HepG2 (cell line): ENCODE results near the gene NNMT. TPM values are rescaled to one million over a fixed set of nuclear protein-coding genes. Genes with fewer than 3 reads are reported as not detected.

ENCODE experiments used
- ATAC-seq: fragments of 200-7000 bp; cut with Tn5 transposase; 3 replicates; pipeline ENCODE4 v1.9.1; 2020; ENCODE audit warnings: mild to moderate bottlenecking, moderate library complexity
- BruUV-seq: library from RNA; stranded (reverse); fragments of 400-500 nt; replicated peaks from 2 replicates; lab custom pipeline; 2021; lab: Mats Ljungman, UMichigan
- CTCF ChIA-PET: fragments of 300-600 bp; formaldehyde crosslinking; extraction: SDS; loops from one replicate; lab custom pipeline; 2021; ENCODE audit warnings: low total read pairs, inconsistent platforms, low intra/inter-chr PET ratio; lab: Yijun Ruan, JAX
- POLR2A ChIA-PET: fragments of 350-600 bp; sonication (Branson Sonifier 250); formaldehyde crosslinking; loops from one replicate; lab custom pipeline; 2020; ENCODE audit warnings: antibody characterized with exemption, inconsistent platforms; lab: Yijun Ruan, JAX
- DNase-seq: peaks from one replicate; pipeline ENCODE4 v3.0.0-alpha.2; 2015; ENCODE audit warnings: low spot score
- FAIRE-seq: peaks from 3 replicates; lab custom pipeline; 2011; peaks lifted over from hg19 to GRCh38; lab: Jason Lieb, UNC
- H2AFZ ChIP-seq: one replicate; pipeline ENCODE4 v1.6.1; 2011; ENCODE audit warnings: low read length, inconsistent platforms
- H3K27ac ChIP-seq: fragments of 300-600 bp; 3 replicates; pipeline ENCODE4 v1.8.0; 2011; ENCODE audit warnings: mixed run types, mild to moderate bottlenecking, mixed read lengths, low read length, inconsistent platforms; ENCODE audit not compliant: insufficient read depth; ENCODE audit errors: extremely low read length
- H3K27me3 ChIP-seq, 2 experiments: fragments of 200-600 bp in 1 of 2; 2 replicates in 1 of 2; 3 replicates in 1 of 2; pipeline versions ENCODE4 v1.6.0 to v1.8.0; 2011; ENCODE audit warnings: low read length in 2 of 2, mild to moderate bottlenecking in 2 of 2, moderate library complexity in 2 of 2, inconsistent platforms in 1 of 2; ENCODE audit not compliant: insufficient read depth in 2 of 2, control insufficient read depth in 1 of 2
- H3K36me3 ChIP-seq, 2 experiments: fragments of 200-600 bp in 1 of 2; replicated peaks in 1 of 2; 2 replicates in 1 of 2; 3 replicates in 1 of 2; pipeline versions ENCODE4 v1.5.1 to v1.8.0; 2011; ENCODE audit warnings: low read length in 2 of 2, inconsistent platforms in 1 of 2; ENCODE audit not compliant: insufficient read depth in 2 of 2, control insufficient read depth in 1 of 2
- H3K4me1 ChIP-seq: 2 replicates; pipeline ENCODE4 v1.5.1; 2012; ENCODE audit warnings: low read length, inconsistent platforms; ENCODE audit not compliant: insufficient read depth
- H3K4me2 ChIP-seq: 2 replicates; pipeline ENCODE4 v1.6.0; 2011; ENCODE audit warnings: low read depth, low read length, inconsistent platforms
- H3K4me3 ChIP-seq, 3 experiments: fragments of 200-600 bp in 1 of 3; sonication (generic), shearing (Covaris generic) in 1 of 3; replicated peaks in 1 of 3; 2 replicates each; pipeline ENCODE4 v1.5.1; 2011 to 2016; ENCODE audit warnings: low read length in 3 of 3, inconsistent platforms in 2 of 3, low read depth in 2 of 3, mild to moderate bottlenecking in 2 of 3, control low read depth in 1 of 3, mixed read lengths in 1 of 3; ENCODE audit not compliant: insufficient read depth in 1 of 3
- H3K79me2 ChIP-seq: one replicate; pipeline ENCODE4 v1.6.1; 2011; ENCODE audit warnings: low read length, inconsistent platforms; ENCODE audit not compliant: insufficient read depth
- H3K9ac ChIP-seq: 2 replicates; pipeline ENCODE4 v1.6.0; 2011; ENCODE audit warnings: mild to moderate bottlenecking, low read depth, low read length, inconsistent platforms; ENCODE audit not compliant: insufficient read depth
- H3K9me3 ChIP-seq: 2 replicates; pipeline ENCODE4 v1.5.1; 2012; ENCODE audit warnings: mild to moderate bottlenecking, low read length
- H4K20me1 ChIP-seq: 2 replicates; pipeline ENCODE4 v1.6.0; 2011; ENCODE audit warnings: inconsistent platforms, mild to moderate bottlenecking, low read length, moderate library complexity; ENCODE audit not compliant: insufficient read depth
- AGO2 ChIP-seq: fragments of 200-400 bp; formaldehyde crosslinking; optimal IDR thresholded peaks from 2 replicates; pipeline ENCODE3; 2017; ENCODE audit warnings: mild to moderate bottlenecking, low read depth, low read length, moderate library complexity
- DNMT1 ChIP-seq: sonication (generic); formaldehyde crosslinking; IDR thresholded peaks from 2 replicates; pipeline ENCODE4 v1.5.1; 2020; ENCODE audit warnings: mild to moderate bottlenecking, missing genetic modification reagents
- MAF1 ChIP-seq: sonication (generic); formaldehyde crosslinking; IDR thresholded peaks from 2 replicates; pipeline ENCODE4 v1.5.0; 2020; ENCODE audit warnings: missing genetic modification reagents, borderline replicate concordance
- MATR3 ChIP-seq: sonication (generic); formaldehyde crosslinking; IDR thresholded peaks from 2 replicates; pipeline ENCODE4 v1.4.0; 2020; ENCODE audit warnings: missing genetic modification reagents
- NFKB2 ChIP-seq: sonication (generic); formaldehyde crosslinking; IDR thresholded peaks from 2 replicates; pipeline ENCODE4 v1.4.0; 2020; ENCODE audit warnings: missing genetic modification reagents, borderline replicate concordance
- PRDM10 ChIP-seq: sonication (generic); formaldehyde crosslinking; IDR thresholded peaks from 2 replicates; pipeline ENCODE4 v1.4.0; 2020; ENCODE audit warnings: low read depth, missing genetic modification reagents
- ZNF577 ChIP-seq: sonication (generic); formaldehyde crosslinking; IDR thresholded peaks from 2 replicates; pipeline ENCODE4 v1.4.0; 2020; ENCODE audit warnings: mild to moderate bottlenecking, low read depth, missing genetic modification reagents, borderline replicate concordance
- ZNF740 ChIP-seq: sonication (generic); formaldehyde crosslinking; IDR thresholded peaks from 2 replicates; pipeline ENCODE4 v1.4.0; 2020; ENCODE audit warnings: missing genetic modification reagents
- WGBS: methylation state at CpG from one replicate; pipeline ENCODE4 v1.1.6; 2017; ENCODE audit warnings: low lambda C conversion rate; 5-methylcytosine and 5-hydroxymethylcytosine counted together
- in situ Hi-C: cut with HindIII; loops from 2 replicates; pipeline ENCODE4 v1.10.0; 2017; ENCODE audit warnings: low pct_unique_long_range_greater_than_20kb; ENCODE audit not compliant: extremely low pct_ligation_motif_present
- intact Hi-C: fragments of 100-400 bp; cut with micrococcal nuclease; formaldehyde crosslinking; loops from one replicate; pipeline ENCODE4 v1.10.0; 2022; ENCODE audit not compliant: unreplicated experiment
- polyA plus RNA-seq, 8 experiments: library from polyadenylated mRNA; depleted of rRNA in 3 of 8; stranded (reverse) in 7 of 8; unstranded in 1 of 8; fragments of >200 nt; fragmentation: Illumina TruSeq in 4 of 8; extraction: Trizol in 4 of 8; gene quantifications; 2 replicates each; pipeline versions ENCODE4 v1.2.1 to v1.2.3, GENCODE V29; 2011 to 2016; ENCODE audit warnings: low read depth in 4 of 8, missing spikeins in 1 of 8, mixed read lengths in 1 of 8; ENCODE audit not compliant: insufficient read depth in 1 of 8
- total RNA-seq, 5 experiments: library from RNA; depleted of rRNA; stranded (reverse); fragments of >200 nt; fragmentation: Illumina TruSeq; extraction: Trizol; gene quantifications; 2 replicates each; pipeline ENCODE4 v1.2.3, GENCODE V29; 2016; ENCODE audit warnings: low read depth in 1 of 5

The NNMT gene
- total and polyA plus RNA-seq, 2 of the 13 experiments (the other 11 are each of a cell fraction or from before 2014, with no cell fraction given), result 0.13 TPM; not detected in 1

- ATAC-seq (no peak), DNase-seq (no peak), FAIRE-seq (no peak)
- H3K4me1 ChIP-seq, result no peaks in the 10 kb centered on the region
- intact Hi-C loops, result no loop called here
- ChIA-PET POLR2A (no interaction called here), CTCF (no interaction called here)
- no peak overlapping the region for H3K9ac ChIP-seq
- no peak overlapping the region for H3K4me2 ChIP-seq
- no peak overlapping the region for H3K27ac ChIP-seq
- no peak overlapping the region for H2AFZ ChIP-seq
- H3K27me3 ChIP-seq, result peaks cover 0 to 9% of the 10 kb centered on the region in 2 experiments; a peak in 1 of 5 replicates
- no peaks in the 10 kb centered on the region for H3K36me3 ChIP-seq
- H3K9me3 ChIP-seq, result no peaks in the 10 kb centered on the region
- in situ Hi-C loops, result no loop called here
- H4K20me1 ChIP-seq, result no peaks in the 10 kb centered on the region
- H3K4me3 ChIP-seq, result no peak overlapping the region
- no peaks in the 10 kb centered on the region for H3K79me2 ChIP-seq
- 5% methylated on average over 7 of the region's 7 CpGs for WGBS
- no peak for TF ChIP-seq DNMT1 (CRISPR knock-in tag)
- TF ChIP-seq ZNF740 (CRISPR knock-in tag), result no peak
- TF ChIP-seq MATR3 (CRISPR knock-in tag), result no peak
- no peak for TF ChIP-seq NFKB2 (CRISPR knock-in tag)
- no peak for TF ChIP-seq PRDM10 (CRISPR knock-in tag)
- TF ChIP-seq MAF1 (CRISPR knock-in tag), result no peak
- no peak for TF ChIP-seq AGO2
- no peak for TF ChIP-seq ZNF577 (CRISPR knock-in tag)
- BruUV-seq, result no TSS peak
Observed at GRCh38 chr11:114296605-114297372, 590 bp downstream of the NNMT start.
